Measurements from ENCODE around the gene SHPK. TPM values are rescaled to one million over a fixed set of nuclear protein-coding genes. Genes with fewer than 3 reads are reported as not detected.

SHPK gene
- total and polyA plus RNA-seq, 8 donors, result 10.4 to 16.8 (median 13.8) TPM

DNA sequence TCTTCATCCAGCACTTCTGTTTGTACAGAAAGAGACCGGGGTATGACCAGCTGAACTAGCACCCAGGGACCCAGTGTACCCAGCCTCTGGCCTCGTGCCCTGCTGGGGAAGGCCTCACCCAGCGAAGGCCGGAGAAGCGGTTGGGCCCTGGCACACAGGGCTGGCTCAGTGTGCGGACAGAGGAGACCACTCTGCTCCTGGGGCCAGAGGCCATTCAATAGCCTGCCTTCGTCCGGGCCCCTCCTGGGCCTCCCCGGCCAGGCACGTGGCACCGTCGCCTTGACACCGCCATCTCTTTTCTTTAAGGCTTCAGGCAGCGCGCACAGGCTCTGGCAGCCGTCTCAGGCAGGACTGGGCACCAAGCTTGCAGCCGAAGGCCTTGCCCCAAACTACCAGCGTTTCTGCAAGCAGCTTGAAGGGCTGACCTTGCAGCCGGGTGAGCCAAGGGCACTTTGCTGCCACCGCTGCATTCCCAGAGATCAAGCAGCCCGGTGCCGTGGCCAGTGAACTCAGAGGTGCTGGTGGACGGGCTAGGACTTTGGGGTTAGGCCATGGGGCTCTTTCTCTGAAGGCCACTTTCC lies 24.4 kb upstream of the SHPK start:
- peaks cover 0 to 17% of the 10 kb centered on the region in 2 donors for H3K4me1 ChIP-seq
- no peak overlapping the region for H3K4me3 ChIP-seq
- DNase-seq (no peak), ATAC-seq (no peak)
- no peaks in the 10 kb centered on the region for H3K27me3 ChIP-seq
- peak overlapping the region; percentile 33 to 64 for H3K27ac ChIP-seq
- H3K36me3 ChIP-seq, result peaks cover 0 to 71% of the 10 kb centered on the region in 2 donors
- intact Hi-C loops (cut with DNase I), result no loop called here
- TF ChIP-seq, protein P1, sequence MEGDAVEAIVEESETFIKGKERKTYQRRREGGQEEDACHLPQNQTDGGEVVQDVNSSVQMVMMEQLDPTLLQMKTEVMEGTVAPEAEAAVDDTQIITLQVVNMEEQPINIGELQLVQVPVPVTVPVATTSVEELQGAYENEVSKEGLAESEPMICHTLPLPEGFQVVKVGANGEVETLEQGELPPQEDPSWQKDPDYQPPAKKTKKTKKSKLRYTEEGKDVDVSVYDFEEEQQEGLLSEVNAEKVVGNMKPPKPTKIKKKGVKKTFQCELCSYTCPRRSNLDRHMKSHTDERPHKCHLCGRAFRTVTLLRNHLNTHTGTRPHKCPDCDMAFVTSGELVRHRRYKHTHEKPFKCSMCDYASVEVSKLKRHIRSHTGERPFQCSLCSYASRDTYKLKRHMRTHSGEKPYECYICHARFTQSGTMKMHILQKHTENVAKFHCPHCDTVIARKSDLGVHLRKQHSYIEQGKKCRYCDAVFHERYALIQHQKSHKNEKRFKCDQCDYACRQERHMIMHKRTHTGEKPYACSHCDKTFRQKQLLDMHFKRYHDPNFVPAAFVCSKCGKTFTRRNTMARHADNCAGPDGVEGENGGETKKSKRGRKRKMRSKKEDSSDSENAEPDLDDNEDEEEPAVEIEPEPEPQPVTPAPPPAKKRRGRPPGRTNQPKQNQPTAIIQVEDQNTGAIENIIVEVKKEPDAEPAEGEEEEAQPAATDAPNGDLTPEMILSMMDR (IDR thresholded peaks at IDR 0.05), result no peak
- H3K9me3 ChIP-seq, result no peaks in the 10 kb centered on the region

DNA sequence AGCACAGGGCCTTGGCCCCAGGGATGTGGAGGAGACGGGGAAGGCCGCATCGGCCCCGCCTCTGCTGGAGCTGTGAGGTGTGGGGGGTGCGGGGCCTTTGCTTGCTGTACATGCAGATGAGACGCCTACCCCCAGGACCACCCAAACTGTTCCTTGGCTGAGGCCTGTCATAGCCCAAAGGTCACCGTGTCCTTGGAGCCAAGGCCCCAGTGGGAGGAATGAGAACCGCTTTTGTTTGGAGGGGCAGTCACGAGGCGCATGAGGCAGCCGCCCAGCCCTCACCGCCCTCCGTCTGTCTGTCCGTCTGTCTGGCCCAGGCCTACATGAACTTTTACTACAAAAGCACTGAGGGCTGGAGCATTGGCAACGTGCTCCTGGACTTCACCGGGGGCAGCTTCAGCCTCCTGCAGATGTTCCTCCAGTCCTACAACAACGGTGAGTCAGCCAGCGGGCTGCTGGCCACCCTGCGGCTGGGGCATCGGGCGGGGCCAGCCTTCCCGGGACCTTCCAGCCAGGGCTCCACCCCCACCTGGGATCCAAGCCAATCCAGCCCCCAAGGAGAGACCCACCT lies 23.6 kb upstream of the SHPK start:
- DNase-seq (peak in 1 of 4 donors; percentile 66), ATAC-seq (peak; percentile 58)
- peak overlapping the region; percentile 33 to 64 for H3K27ac ChIP-seq
- TF ChIP-seq, protein P1 (IDR thresholded peaks at IDR 0.05), result no peak
- H3K36me3 ChIP-seq, result peaks cover 0 to 71% of the 10 kb centered on the region in 2 donors
- intact Hi-C loops (cut with DNase I), result no loop called here
- H3K9me3 ChIP-seq, result no peaks in the 10 kb centered on the region
- H3K4me3 ChIP-seq, result no peak overlapping the region
- H3K4me1 ChIP-seq, result peaks cover 0 to 17% of the 10 kb centered on the region in 2 donors
- H3K27me3 ChIP-seq, result no peaks in the 10 kb centered on the region

DNA sequence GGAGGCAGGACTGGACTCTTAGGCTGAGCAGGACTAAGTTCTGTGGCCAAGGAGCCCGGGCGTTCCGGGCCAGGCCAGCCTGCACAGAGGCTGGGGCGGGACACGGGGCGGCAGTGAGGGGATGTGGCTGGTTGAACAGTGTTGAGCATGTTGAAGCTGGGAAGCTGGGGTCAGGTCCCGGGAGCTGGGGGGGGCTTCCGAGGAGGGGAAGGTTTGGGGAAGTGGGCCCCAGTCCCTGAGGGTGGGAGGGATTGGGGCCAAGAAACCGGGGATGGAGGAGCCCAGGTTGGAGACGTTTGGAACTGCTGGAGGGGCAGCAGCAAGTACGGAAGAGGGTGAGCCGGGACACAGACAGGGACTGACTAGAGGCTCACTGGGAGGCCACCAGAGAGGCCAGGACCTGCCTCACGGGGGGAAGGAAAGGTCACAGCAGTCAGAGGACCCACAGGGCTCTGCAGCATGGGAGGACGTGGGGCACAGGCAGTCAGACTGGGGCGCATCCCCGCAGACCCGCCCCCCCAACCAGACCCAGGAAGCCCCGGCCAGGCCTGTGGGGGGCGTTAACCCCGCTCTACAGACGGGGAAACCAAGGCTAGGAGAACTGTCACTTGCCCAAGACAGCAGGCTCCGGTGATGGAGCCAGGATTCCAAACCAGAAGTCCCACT lies 22.9 kb upstream of the SHPK start:
- H3K4me3 ChIP-seq, result no peak overlapping the region
- H3K9me3 ChIP-seq, result no peaks in the 10 kb centered on the region
- peaks cover 0 to 17% of the 10 kb centered on the region in 2 donors for H3K4me1 ChIP-seq
- peak; percentile 6 for ATAC-seq
- intact Hi-C loops (cut with DNase I), result no loop called here
- H3K27me3 ChIP-seq, result no peaks in the 10 kb centered on the region
- peaks cover 0 to 64% of the 10 kb centered on the region in 2 donors for H3K36me3 ChIP-seq
- no peak for DNase-seq
- peak overlapping the region; percentile 33 to 64 for H3K27ac ChIP-seq
- TF ChIP-seq, protein P1 (IDR thresholded peaks at IDR 0.05), result no peak

DNA sequence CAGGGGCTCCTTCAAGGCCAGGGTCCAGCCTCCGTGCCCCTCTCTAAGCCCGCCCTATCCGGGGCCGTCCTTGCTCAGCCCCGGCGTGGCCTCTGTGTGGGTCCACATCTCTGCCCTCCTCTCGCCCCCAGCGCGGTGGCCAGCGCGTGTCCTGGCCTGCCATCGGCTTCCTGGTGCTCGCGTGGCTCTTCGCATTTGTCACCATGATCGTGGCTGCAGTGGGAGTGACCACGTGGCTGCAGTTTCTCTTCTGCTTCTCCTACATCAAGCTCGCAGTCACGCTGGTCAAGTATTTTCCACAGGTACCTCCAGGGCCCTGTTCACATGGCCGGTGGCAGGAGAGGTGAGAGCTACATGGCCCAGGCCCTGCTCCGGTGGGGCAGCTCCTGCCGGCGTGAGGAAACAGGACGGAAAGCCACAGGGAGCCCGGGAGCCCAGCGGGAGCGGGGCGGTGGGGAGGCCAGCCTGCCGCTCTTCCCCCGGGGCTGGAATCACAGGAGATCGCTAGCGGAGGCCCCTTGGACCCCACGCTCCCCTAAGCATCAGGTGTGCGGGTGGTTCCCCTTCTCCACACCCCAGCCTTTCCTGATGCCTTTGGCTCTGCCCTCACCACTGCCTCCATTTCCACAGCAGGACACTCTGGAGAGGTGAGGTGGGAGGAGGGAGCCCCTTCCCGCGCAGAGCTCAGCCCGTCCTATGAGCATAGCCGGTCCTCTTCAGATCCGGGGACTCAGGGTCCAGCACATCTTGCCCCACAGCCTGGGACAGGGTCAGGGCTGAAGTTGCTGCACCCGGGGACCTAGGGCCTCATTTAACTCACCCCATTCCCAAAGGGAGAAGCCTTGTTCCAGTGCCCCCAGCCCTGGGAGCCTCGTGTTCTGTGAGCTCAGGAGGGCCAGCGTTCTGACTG lies 22.1 kb upstream of the SHPK start:
- H3K27ac ChIP-seq, result no peak overlapping the region
- no peaks in the 10 kb centered on the region for H3K9me3 ChIP-seq
- H3K27me3 ChIP-seq, result no peaks in the 10 kb centered on the region
- H3K4me1 ChIP-seq, result peaks cover 0 to 17% of the 10 kb centered on the region in 2 donors
- H3K36me3 ChIP-seq, result peaks cover 0 to 56% of the 10 kb centered on the region in 2 donors
- no peak for DNase-seq
- TF ChIP-seq, protein P1 (IDR thresholded peaks at IDR 0.05), result no peak
- intact Hi-C loops (cut with DNase I), result no loop called here
- ATAC-seq, result no peak
- H3K4me3 ChIP-seq, result no peak overlapping the region

DNA sequence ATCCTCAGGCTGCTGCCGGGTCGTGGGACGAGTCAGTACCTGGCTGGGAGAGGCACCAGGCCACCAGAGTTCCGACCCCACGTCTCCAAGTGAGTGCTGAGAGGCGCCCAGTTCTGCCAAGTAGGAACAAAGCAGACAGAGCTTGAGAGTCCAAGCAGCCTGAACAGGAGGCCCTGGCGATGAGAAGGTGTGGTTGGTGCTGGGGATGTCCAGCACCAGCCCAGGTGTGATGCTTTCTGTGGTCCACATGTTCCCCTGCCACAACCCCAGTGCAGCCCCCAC lies 21.5 kb upstream of the SHPK start:
- no peak for DNase-seq
- no peak for ATAC-seq
- TF ChIP-seq, protein P1 (IDR thresholded peaks at IDR 0.05), result no peak
- Histone ChIP-seq H3K4me1 (peaks cover 0 to 17% of the 10 kb centered on the region in 2 donors), H3K27ac (no peak overlapping the region), H3K36me3 (peaks cover 0 to 50% of the 10 kb centered on the region in 2 donors), H3K4me3 (no peak overlapping the region), H3K9me3 (no peaks in the 10 kb centered on the region), H3K27me3 (no peaks in the 10 kb centered on the region)
- intact Hi-C loops (cut with DNase I), result no loop called here

All from left lung (tissue), 10 donors.